GM10266 (cell line): ENCODE measurements around the gene VPS13D.
"Not testable (repeated sequence)": the region's sequence is repeated elsewhere in the genome, so short reads cannot be mapped to it uniquely, and the experiment has no call there.

Source experiments
- DNase-seq: peaks from one replicate; pipeline ENCODE4 v3.0.0; 2012; ENCODE audit errors: extremely low spot score
- CTCF ChIP-seq: IDR thresholded peaks from 2 replicates; pipeline ENCODE4 v1.5.1; 2012; ENCODE audit warnings: mild to moderate bottlenecking, low read depth; ENCODE audit not compliant: control insufficient read depth, insufficient read depth; ENCODE audit errors: missing control alignments

The VPS13D gene

DNA sequence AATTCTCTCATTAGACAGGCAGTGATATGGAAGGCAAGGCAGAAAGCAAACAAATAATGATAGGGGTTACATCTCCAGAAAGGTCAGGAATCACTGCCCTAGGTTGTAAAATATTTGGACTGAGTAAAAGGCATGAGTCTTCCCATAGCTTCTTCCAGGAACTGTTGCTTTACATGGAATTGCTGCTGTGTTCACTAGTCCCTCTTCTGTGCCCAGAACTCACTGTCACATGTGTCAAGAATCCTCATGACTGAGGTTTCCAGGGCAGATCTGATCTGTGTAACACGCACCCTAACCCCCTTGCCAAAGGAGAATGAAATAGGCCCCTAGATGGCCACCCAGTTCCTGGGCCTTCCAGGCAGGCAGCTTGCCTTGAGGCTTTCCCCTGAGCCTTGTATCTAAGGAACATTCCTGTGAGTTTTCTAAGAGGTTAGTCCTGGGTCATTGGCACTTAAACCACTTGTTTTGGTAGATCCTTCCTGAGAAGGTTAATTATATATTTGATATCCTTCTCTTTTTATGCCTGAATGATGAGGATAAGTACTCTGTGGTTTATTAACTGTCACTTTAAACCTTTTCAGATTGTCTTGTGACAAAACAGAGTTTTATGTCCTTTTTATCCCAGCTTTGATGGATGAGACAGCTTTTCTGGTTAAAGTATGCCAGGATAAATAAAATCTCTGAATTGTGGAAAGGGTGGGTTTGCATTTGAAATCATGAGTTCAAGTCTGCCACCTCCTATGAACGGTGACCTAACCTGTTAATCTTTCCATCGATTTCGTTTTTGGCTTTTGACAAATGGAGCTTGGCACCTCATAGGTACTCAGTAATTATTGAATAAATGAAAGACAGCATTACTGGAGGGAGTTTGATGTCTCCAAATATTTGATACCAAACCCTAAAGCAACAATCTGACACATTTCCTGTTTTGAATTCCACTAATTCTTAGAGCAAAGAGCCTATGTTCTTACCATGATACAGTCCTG is 224.9 kb downstream of the VPS13D start:
- DNase-seq: no peak
- no peak for TF ChIP-seq CTCF

DNA sequence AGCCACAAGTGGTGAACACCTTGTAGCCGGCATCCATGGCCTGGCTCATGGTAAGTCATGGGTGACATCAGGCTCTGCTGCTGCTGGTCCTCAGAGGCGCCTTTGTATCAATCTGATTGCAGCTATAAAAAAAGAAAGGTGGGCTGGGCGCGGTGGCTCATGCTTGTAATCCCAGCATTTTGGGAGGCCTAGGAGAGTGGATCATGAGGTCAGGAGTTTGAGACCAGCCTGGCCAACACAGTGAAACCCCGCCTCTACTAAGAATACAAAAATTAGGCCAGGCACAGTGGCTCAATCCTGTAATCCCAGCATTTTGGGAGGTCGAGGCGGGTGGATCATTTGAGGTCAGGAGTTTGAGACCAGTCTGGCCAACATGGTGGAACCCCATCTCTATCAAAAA is 226.3 kb downstream of the VPS13D start:
- DNase-seq: not testable (repeated sequence)

DNA sequence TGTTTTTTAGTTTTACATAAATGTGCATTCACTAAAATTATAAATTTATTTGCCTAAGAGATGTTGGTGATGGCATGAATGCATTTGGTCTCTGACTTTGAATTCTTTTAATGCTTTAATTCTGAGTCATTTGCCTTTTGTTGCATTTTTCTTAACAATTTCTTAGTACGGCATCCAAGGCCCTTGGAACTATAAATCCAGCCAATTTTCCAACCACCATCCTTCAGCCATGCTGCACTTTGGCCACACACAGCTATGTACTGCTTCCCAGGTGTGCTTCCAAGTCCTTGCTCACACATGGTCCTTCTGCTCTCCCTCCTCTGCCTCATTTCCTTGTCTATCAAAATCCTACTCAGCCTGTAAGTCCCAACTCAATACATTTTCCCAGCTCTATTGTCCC is 227.1 kb downstream of the VPS13D start:
- TF ChIP-seq CTCF: no peak
- DNase-seq: no peak

DNA sequence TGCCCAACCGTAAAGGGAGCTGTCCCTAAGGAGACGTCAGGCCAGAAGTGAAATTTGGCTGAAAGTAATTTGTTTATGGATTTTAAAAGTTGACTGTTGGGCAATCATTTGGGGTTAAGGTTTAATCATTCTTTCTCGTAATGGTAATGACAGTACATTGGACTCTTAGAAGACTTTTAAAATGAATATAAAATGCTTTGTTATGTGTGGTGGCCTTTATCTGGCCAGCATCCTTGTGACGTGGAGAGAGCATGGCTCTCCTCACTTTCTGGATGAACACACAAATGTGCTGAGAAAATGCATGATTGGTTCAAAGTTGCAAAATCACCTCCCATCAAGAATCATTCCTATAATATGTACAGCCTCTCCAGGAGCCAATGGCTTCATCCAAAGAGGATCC is 227.9 kb downstream of the VPS13D start:
- no peak for TF ChIP-seq CTCF
- no peak for DNase-seq

- no peak for DNase-seq
- TF ChIP-seq CTCF: no peak
Observed at GRCh38 chr1:12458571-12458970, 228.7 kb downstream of the VPS13D start.

- DNase-seq: no peak
- no peak for TF ChIP-seq CTCF
Observed at GRCh38 chr1:12460121-12460520, 230.3 kb downstream of the VPS13D start.

- TF ChIP-seq CTCF: no peak
- no peak for DNase-seq
Observed at GRCh38 chr1:12460911-12461621, 231.2 kb downstream of the VPS13D start.

DNA sequence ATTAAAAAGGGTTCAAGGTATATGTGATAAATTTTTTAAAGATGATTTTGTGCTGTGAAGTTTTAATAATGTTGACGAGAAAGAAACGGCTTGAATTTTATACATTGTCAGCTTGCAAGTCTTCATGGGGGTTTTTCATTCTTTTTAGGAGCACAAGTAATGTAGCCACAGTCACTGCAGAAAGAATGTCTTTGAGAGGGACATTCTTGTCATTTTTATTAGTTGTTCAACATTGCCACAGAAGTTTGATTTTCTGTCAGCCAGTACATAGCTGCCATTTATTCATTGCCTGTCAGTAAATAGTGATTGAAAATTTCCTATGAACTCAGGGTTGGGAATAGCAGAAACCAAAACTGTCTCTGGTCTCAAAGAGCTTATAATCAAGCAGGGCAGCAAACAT is 231.9 kb downstream of the VPS13D start:
- no peak for TF ChIP-seq CTCF
- DNase-seq: no peak
